ENCODE results near the gene FUT8.

The FUT8 gene

DNA sequence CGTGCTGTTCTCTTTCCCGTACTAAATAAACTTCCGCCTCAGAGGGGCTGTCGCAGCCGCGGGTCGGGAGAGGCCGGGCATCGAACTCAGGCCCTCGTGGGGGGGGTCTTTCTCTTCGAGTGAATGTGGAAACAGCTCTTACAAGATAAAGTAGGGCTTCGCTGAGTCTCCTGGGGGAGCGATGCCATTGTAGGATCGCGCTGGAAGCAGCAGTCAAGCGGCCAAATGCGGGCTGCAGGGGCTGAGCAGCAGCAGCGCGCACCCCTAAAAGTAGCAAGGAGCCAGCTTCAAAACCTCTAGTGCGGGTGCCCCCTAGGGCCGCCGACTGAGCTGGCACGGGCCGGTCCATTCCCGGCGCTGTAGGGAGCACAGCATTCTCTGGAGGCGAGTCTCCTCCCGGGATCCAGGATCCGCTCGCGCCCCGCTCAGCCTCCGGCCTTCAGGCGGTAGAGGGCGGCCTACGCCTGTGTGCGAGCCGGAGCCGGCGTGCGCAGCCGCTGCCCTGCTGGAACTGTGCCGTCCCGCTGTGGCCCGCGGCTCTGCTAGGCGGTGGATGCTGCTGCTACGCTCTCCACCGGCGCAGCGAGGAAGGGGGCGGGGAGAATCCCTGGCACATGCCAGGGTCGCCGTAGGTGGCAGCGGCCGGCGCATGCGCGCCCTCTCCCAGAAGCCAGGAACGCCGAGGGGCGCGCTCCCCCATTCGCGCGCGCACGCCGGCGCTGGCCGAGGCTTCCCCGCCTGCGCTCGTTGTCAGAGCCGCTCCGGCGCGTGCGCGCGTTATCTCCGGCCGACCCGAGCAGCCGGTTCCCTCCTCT is at the start of gene FUT8:
Gene FUT8, plus strand, starts transcription at position 699 of the 815 bp plus-strand sequence. CDS start 148,834 bp downstream, outside the sequence.
- peak; percentile 82 for DNase-seq (ENCODE audit: low read depth)

DNA sequence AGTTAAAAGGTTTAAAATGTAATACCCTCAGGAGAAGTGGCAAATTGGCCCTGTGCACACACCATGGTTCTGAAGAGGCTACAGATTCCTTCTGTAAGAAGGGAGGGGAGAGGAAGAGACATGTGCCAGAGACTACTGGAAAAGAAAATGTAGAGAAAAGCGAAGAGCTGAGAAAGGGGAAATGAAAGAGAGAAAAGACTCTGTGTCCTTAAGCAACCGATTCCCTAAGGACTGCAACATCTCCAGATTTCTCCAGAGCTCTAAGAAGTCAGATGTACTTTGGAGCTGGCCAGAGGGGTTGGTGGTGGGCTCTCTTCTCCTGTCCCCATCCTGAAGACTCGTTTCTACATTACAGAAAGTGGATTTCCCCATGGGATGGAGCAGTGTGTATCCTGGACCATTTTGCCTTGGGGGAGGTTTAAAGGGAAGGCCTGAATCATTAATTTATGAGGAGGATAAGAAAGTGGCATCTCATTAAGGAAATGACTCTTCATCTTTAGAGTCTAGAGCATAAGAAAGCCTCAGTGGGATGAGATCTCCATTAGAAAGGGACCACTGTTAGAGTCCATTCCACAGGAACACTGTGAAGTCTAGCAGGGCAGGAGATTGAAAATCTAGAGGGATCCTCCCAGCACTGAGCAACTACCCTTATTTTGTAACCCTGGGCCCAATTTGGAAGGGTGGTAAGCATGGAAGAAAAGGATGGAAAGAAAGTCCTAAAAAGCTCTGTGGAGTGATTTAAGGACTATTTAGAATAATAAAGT is 45.5 kb upstream of the FUT8 start:
- DNase-seq (ENCODE audit: low read depth): no peak

DNA sequence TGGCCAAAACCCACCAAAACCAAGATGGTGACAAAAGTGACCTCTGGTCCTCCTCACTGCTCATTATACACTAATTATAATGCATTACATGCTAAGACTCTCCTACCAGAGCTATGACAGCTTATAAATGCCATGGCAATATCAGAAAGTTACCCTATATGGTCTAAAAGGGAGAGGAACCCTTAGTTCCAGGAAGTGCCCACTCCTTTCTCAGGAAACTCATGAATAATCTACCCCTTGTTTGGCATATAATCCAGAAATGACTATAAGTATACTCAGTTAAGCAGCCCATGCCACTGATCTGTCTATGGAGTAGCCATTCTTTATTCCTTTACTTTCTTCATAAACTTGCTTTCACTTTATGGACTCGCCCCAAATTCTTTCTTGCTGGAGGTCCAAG is 43.0 kb upstream of the FUT8 start:
- no peak for DNase-seq (ENCODE audit: low read depth)

DNA sequence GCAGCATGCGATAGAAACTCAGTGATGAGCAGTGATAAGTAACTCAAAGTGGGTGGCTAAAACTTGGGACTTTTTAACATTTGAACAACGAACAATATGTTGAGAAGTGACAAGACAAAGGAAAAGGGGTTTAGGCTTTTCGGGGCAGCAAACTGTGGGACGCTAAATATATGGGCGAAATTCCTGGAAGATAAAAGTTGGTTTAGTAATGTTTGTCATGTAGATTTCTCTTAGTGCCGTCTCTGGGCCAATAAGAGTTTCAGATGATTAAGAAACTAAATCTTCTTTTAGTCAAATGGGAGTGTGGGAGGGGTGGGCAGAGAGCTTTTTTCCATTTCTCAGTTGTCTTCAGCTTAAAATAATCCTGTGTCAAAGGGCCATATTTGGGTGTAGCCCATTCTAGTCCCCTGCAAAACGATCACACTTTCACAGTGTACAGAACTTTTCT is 41.7 kb upstream of the FUT8 start:
- no peak for DNase-seq (ENCODE audit: low read depth)

DNA sequence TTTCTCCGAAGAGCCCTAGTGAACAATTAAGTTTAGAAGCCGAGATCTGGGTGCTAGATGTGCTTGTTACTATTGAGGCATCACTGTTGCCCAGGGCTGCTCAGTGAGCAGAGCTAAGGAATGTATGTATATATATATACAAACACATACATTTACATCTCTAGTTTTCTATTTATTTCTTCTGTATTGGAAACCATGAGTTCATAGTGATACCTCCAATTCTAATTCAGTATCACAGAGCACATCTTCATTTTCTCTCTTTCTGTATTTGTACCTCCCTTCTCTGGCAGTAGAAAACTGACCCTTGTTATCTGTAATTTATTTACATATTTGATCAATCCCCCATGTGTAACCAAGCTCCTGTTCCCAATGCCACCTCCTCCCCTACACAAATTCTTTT is 40.7 kb upstream of the FUT8 start:
- no peak for DNase-seq (ENCODE audit: low read depth)

DNA sequence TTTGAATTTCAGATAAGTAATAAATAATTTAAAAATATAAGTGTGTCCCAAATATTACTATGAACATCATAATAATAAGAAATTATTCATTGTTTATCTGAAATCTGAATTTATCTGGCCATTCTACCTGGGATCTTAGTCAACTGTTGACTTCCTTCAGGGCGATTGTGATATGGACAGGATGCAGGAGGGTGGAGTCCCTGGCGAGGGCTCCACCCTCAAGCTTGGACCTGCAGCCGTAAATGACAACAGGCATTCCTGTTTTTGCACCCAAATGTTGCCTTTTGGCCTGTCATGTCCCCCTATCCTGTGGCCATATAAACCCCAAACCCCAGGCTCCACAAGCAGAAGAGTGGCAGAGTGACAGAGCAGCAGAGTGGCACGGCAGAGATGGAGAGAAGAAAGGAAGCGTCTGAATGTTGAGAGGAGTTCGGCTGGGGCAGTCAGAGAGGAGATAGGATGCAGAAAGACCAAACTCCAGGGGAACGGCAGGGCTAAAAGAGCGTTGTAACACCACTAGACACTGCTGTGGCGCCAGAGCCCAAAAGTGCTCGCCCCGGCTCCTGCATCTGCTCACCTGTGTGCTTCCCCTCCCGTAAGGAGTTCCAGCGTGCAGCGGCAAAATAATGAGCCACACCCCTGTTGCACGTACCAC is 39.4 kb upstream of the FUT8 start:
- DNase-seq (ENCODE audit: low read depth): no peak

DNA sequence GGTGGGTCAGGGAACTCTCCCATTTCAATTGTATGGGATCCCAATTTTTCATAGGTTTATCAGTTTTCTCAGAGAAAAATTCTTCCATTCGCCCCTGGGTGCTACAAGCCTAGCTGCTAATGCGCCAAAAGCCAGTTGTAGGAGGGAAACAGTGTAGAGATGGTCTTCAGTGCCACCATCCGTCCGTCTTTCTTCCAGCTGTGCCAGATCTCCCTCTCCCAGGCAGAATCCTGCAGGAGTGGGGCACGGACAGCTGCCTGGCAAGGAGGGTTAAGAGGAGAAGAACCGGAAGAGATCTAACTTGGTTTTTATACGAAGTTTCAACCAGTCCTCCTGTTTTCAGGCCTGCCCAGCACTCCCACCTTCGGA is 38.9 kb upstream of the FUT8 start:
- DNase-seq (ENCODE audit: low read depth): no peak

DNA sequence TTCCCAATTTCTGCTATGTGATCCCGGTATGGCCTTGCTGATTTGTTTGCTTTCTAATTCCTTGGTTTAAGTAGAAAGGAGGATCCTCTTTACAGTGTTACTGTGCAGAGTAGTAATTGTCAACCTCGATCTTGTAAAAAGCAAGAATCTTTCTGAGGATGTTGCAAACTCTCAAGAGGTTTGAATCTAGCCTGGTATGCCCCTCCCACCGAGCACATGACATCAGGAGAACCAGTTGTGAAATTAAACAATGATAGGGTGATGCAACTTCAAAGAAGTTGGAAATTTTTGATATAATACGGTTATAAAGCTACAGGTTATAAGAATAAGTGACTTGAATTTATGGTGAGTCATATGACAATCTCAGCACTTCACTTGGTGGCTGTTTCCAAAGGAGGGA is 35.0 kb upstream of the FUT8 start:
- DNase-seq (ENCODE audit: low read depth): no peak

DNA sequence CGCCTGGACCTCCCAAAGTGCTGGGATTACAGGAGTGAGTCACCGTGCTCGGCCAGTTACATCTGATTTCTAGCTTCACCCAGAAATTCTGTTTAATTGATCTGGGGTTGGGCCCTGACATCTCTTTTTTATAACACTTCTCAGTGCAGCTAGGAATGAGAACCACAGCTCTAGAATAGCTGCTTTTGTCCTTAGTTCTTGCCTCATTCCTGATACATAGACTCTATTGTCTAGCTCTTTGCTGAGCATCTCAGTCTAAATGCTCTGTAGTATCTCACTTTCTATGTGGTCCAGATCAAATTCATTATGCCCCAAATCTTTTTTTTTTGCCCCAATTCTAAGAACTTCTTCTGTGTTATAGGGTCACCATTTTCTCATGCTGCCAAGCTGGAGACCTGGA is 29.9 kb upstream of the FUT8 start:
- no peak for DNase-seq (ENCODE audit: low read depth)

DNA sequence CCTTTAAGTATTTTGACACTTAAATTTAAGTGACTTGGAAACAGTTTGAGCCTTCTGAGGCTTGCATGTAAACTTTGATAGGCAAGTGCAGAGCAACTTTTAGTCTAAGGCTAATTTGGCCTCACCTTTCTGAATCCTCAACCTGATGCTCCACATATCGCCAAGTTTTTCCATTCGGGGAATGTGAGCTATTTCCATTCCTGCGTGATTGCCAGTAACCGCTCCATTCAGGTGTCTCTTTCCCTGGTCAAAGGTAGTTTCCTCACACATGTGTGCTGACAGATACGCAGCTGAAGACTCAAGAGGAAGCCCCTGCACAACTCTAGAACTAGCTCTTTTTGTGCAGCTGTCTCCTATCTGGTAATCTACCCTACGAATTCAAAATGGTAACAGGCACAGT is 25.4 kb upstream of the FUT8 start:
- no peak for DNase-seq (ENCODE audit: low read depth)

DNA sequence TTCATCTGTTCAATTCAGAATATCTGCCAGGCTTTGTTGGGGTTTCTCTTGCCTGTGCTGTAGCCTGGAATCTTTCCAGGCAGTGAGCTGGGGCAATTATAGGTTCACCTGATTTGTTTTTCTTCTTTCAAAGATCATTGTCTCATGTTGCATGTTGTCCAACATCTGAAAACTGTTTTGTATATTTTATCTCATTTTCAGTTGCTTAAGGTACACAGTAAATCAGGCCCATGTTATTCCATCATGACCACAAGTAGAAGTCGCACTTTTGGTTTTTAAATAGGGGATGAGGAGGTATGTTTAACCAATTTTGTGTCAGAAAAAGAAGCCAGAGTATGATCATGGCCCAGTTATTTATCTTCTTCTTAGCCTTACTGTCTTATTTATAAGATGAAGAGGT is 24.9 kb upstream of the FUT8 start:
- no peak for DNase-seq (ENCODE audit: low read depth)

DNA sequence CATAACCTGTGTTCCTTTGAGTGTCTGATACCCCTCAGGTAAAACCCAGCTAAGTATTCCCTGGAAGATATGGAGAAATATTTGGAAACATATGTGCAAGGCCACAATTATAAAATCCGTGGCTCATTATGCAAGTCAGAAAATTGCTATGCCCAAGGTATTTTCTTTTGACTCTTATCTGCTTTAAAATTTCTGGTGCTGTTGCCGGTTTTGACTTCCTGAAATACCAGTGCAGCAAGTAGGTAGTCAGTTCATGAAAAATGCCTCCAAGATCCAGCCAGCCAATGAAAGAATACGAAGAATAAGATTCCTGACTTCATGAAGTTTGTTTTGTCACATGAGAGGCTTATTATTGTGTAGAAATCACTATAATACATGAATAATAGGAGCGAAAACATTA is 20.2 kb upstream of the FUT8 start:
- no peak for DNase-seq (ENCODE audit: low read depth)

DNA sequence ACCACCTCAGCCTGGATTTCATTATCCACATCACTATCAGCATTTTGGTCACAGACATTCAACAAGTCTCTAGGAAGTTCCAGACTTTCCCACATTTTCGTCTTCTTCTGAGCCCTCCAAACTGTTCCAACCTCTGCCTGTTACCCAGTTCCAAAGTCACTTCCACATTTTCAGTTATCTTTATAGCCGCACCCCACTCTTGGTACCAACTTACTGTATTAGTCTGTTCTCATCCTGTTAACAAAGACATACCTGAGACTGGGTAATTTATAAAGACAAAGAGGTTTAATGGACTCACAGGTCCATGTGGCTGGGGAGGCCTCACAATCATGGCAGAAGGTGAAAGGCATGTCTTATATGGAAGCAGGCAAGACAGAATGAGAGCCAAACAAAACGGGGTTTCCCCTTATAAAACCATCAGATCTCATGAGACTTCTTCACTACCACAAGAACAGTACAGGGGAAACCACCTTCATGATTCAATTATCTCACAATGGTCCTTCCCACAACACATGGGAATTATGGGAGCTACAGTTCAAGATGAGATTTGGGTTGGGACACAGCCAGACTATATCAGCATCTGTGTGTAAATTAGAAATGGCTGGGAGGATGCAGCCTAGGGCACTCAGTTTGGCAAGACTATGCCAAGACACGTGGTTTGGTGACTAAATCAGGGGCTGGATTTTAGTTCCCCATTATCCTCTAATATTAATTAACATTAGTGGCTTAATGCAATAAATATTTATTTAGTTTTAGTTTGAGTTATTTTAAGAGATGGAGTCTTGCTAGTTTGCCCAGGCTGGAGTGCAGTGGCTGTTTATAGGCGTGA is 16.2 kb upstream of the FUT8 start:
- no peak for DNase-seq (ENCODE audit: low read depth)

DNA sequence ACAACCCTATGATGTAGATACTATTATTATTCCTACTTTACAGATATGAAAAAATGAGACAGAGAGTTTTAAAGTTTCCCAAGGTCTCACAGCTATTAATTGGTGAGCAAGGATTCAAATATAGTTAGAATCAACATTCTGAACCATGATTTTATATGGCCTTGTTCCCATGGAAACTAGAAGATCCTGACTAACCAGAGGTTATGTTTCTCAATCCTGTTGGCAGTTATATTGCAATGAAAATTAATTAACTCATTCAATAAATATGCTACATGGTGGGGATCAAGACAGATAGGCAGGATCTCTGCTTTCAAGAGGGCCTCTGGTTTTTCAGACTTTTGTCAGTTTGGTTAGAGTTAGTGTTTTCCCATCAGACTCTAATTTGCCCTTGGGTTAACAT is 9.3 kb upstream of the FUT8 start:
- peak; percentile 76 for DNase-seq (ENCODE audit: low read depth)

DNA sequence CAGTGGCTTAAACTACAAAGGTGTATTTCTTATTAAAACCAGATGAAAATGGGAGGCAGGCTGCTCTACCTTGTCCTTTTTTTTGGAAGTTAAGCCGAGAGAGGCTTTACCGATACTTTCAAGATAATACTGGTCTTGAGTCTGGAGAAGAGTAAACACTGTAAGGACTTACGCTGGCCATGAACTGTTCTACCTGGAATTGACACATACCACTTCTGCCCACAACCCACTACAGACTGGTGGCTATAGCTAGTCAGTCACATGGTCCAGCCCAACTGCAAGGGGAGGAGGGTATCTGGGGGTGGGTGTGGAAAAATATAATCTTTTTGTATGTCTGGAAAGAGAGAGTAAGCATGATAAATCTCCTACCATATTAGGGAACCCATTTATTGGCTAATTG is 4.4 kb upstream of the FUT8 start:
- DNase-seq (ENCODE audit: low read depth): no peak

DNA sequence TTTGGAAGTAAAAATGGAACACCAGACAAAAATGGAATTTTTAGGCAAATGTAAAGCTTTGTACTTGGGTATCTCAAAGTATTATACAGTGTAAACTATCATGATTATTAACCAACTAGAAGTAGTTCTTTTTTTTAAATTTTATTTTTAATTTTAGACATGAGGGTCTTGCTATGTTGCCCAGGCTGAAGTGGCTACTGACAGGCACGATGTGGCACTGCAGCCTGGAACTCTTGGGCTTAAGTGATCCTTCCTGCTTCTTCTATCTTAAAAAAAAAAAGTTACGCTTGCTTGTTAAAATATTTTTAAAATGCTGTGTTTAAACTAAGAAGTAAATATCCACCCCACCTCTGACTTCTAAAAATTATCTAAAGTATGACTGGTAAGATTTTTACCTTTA is 1.9 kb upstream of the FUT8 start:
- DNase-seq (ENCODE audit: low read depth): no peak

DNA sequence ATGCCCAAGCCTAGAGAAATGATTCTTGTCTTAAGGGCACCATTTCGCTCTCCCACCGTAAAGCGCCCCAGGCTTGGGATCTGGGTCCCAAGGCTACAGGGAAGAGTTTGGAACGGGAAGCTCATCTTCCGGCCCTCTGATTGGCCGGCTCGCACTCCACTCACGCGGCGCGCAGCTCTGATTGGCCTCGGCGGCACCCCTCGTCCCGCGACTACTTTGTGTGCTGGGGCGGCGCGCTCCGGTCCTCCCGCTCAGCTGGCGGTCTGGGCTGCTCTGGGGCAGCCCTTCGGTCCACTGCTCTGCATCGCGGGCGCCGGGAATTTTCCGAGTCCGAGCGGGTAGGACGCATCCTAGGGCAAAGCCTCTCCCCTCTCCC is 886 bp upstream of the FUT8 start:
- DNase-seq (ENCODE audit: low read depth): peak; percentile 80

DNA sequence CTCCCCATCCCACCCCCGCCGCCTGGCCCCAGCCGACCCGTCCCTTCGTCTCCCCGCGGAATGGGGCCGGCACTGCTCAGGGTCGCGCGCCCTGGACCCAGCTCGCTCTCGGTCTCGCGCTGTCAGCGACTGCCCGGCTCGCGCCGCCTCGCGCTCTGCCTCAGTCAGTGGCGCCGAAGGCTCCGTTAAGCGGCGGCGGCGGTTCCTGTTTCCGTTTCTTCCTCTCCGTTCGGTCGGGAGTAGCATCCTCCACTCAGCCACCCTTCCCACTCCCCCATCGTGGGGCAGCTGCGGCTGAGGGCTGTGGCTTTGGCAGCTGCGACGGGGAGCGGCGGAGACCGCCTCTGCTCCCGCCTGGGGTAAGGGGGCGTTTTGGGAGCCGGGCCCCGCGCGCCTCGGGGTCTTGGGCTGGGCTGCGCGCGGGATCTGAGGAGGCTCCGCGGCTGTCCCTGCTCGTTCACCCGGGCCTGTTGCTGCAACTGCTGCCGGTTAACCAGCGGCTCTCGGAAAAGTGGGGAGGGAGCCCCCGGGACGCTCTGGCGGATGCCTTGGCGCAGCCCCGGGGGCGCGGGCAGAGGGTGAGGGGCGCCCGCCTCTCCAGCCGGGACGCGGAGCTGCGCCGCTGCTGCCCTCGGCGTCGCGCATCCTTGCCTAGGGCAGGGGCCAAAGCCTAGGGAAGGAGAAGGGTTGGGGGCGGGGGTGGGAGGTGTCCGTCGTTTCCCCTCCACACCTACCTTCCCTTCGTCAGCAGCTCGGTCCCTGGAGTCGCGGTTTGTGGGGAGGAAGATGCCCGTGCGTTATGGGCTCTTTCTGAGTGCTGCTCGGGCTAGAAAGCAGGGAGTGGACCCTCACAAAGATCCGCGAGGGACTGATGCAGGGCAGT is 567 bp downstream of the FUT8 start:
- no peak for DNase-seq (ENCODE audit: low read depth)

DNA sequence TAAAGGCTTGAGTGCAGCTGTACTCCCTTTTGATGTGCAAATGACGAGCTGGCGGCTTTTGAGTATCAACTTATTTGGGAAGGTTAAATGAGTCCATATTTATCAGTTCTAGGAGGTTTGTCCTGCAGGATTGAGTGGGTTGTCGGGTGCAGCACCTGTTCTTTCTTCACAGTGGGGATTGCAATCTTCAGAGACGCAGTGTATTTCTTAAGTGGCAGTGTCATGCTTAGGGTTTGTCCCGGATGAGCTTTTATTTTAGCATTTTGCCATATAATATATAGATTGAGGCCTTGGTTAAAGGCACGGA is 1.2 kb downstream of the FUT8 start:
- DNase-seq (ENCODE audit: low read depth): no peak

DNA sequence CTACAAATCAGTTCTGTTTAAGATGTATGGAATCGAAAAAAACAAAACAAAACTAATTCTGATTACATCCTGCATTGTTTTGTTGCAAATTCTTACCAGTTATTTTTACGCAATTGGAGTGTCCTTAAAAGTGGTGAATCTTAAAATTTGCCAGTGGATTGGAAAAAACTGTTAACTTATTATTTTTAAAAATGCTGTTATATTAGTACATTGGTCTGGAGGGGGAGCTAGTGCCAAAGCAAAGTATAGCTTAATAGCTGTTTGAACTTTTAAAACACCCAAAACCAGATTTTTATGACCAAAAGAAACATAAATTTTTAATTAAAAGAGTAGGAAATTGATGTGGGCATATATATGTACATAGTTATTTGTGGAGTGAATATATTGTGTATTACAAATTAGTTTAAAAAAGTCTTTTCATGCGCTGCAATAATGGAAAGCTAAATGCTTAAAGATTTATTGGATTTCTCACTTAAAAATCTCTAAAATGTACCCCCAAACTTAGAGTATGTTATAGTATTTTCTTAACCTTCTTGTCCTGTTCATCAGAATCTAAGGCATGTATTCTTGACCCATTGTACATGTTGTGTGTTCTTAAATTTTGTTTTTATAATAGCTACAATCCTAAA is 2.5 kb downstream of the FUT8 start:
- DNase-seq (ENCODE audit: low read depth): no peak

DNA sequence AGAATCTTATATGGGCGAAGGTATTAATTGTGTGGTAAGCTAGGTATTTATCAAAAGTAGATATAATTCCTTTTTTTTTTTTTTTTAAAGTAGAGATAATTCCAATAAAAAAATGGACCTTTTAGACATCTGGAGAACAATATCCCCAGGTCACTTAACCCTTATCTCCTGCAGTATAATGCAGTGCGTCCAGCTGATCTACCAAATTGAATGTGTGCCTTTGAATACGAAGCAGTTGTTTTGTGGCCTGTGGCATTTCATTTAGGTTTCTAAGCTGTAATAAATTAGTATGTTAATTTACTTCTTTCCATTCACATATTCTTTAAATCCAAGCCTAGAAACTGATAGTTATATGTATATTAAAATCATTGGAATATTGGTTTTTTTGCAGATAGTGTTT is 3.1 kb downstream of the FUT8 start:
- DNase-seq (ENCODE audit: low read depth): no peak

Data from GM04503 (cell line).